Measurements from ENCODE around the gene GRM4.

Gene GRM4

DNA sequence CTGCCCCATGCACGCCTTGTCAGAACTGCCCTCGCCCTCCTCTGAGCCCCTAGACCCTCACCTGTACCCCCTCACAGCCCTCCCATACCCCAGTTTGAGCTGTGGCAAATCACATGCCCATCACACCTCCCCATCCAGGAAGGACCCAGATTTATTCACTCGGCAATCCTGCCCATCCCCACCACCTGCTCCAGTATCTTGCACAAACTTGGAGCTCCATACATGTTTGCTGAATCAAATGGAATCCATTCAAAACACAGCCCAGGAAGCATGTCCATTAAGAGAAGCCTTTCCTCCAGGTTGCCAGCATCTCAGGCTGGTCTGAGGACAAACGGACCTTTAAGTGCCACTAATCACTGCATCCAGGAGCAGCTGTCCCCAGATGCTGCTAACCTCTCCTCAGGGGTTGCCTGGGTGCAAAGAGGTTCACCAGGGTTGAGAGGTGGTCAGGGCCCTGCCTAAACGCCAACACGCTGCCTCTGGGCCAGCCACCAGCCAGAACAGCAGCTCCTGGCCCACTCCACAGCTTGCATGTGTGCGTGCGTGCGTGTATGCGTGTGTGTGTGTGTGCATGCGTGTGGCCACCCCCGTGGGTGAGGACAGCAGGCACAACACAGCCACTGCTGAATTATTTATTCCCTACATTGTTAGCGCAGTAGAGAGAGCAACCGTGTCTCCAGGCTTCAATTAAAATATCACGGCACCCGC lies 31.0 kb downstream of the GRM4 start:
- in situ Hi-C loops (cut with MboI; ENCODE audit: low sequenced_read_pairs): no loop called here

DNA sequence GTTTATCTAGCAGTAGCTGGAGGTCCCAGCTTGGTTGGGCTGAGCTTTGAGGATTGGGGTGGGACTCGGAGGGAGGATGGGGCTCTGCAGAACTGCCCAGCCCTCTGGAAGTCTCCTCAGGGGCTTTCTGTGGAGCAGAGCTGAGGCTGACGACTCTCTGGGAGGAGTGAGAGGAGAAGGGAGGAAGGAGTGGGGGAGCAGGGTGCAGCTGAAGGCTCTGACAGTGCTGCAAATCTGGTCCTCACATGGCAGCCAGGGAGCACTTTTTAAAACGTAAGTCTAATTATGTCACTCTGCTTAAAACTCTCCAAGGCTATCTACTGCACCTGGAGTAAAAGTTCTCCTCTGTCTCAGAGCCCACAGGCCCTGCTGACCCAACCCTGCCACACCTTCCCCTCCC lies 32.4 kb downstream of the GRM4 start:
- in situ Hi-C loops (cut with MboI; ENCODE audit: low sequenced_read_pairs): no loop called here

DNA sequence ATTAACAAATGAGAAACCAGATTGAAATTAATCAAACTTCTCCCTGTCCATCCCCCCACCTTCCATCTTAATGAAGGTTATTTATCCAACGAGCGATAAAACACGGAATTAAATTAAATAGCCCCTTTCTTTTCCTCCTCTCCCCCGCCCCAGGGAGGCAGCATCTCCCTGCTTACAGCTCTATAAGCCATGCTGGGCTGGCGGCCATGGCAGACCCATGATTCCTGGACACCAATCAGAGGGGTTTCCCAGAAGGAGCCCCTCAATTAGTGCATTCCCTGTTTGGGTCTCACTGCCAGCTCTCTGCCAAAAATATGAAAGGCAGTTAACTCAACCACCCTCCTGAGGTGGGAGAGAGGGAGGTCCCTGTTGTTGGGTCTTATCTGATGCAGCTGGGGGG lies 33.8 kb downstream of the GRM4 start:
- in situ Hi-C loops (cut with MboI; ENCODE audit: low sequenced_read_pairs): no loop called here

DNA sequence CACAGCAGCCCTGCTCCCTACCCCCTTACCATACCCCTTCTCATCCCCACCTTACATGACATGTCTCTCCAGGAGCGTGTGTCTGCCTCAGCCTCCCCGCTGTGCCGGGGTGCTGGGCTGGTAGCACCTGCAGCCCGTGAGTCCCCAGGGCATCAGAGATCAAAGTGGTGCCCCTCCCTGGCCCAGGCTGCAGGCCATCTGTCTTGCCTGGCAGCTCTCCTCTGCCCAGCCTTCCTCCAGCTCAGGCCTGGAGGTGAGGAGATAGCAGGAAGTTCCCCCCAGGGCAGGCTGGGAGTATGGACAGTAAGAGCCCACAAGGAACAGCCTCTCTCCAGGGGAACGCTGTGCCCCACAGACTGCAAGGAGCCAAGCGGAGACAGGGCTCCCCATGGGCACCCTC lies 35.3 kb downstream of the GRM4 start:
- in situ Hi-C loops (cut with MboI; ENCODE audit: low sequenced_read_pairs): no loop called here

DNA sequence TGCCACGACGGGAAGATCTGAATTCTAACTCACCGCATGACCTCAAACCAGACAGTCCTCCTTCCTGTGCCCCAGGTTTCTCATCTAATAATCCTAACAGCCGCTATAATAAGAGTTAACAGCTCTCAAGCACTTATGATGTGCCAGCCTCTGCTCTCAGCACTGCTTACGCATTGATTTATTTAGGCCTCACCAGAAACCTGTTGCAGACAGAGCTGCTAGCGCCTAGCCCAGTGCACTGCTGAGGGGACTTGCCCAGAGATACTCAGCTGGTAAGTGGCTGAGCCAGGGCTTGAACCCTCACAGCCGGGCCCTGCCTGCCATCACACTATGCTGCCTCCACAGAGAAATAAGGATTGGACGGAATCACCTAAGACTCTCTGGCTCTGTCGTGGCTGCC lies 37.7 kb downstream of the GRM4 start:
- in situ Hi-C loops (cut with MboI; ENCODE audit: low sequenced_read_pairs): no loop called here

DNA sequence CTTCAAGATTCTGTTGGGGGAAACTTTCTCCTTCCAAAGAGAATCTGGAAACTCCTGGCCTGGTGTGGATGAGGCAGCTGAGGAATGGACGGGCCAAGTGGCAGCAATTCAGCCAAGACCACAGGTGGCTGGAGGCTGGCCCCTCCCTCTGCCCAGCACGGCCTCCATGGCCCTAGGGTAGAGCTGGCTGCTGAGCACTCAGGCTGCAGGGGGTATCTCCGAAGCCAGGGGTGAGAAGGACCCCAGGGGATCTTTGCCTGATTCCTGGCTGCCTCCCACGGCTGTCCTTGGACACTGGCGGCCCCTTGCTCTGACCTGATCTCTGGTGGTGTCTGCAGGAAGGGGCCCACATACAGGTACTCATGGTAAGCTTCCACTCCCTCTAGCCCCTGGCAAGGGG lies 39.0 kb downstream of the GRM4 start:
- in situ Hi-C loops (cut with MboI; ENCODE audit: low sequenced_read_pairs): no loop called here

DNA sequence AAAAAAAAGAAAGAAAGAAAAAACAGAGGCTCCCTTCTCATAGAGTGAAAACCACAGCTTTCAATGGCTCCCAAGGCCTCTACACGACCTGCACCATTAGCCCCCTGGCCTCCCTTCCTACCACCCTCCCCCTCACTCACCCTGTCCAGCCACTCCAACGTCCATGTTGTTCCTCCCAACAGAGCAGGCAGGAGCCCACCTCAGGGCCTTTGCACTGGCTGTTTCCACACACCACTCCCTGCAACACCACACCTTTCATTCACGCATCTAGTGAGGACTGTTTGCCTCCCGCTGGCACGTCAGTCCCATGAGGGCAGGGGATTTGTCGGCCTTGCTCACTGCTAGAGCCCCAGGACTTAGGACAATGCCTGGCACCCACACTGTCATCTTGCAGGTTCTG lies 39.5 kb downstream of the GRM4 start:
- in situ Hi-C loops (cut with MboI; ENCODE audit: low sequenced_read_pairs): no loop called here

DNA sequence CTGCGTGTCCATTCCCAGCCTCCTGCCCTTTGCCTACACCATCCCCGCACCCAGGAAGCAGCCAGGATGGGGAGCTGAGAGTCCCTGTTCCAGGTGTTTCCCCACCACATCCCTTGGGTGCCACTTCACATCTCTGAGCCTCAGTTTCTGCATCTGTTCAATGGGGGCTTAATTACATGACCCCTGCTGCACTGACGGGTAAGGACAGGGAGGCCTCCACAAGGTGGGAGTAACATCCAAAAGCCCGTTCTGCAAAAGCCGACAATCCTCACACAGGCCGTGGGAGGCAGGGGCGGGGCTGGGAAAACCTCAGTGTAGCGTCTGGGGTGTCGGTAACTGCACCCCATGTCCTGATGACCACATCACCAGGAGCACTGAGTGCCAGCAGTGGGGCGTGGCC lies 41.3 kb downstream of the GRM4 start:
- in situ Hi-C loops (cut with MboI; ENCODE audit: low sequenced_read_pairs): no loop called here

DNA sequence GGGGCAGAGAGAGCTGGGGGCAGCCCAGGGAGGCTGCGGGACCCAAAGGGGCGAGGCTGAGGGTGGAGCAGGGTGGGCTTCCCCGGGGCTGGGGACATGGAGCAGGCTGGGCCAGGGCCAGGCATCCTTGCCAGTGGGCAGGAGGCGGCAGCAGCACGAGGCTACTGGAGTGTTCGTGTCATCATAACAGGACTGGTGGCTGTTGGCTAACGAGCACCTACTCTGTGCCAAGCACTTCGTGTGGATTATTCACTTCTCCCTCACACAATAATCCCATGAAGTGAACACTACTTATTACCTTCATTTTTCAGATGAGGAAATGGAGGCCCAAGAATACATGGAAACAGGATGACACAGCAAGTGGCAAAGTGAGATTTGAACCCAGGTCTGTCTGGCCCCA lies 41.7 kb downstream of the GRM4 start:
- in situ Hi-C loops (cut with MboI; ENCODE audit: low sequenced_read_pairs): no loop called here

DNA sequence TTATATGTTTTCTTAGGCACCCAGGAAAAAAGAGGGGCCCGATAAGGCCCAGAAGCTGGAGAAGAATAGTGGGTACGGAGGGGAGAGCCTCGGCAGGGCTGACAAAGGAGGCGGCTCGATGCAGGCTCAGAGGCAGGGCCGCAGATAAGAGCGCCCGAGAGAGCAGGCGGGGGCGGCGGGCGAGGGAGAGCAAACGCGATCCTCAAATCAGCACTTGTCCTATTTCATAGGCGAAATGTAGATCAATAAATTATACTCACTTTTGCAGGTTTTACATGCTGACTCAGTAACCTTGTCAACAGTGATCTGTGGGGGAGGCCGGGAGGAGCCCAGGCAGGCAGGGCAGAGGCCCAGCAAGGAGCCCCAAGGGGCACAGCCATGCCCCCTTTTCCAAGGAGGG lies 42.6 kb downstream of the GRM4 start:
- in situ Hi-C loops (cut with MboI; ENCODE audit: low sequenced_read_pairs): no loop called here

DNA sequence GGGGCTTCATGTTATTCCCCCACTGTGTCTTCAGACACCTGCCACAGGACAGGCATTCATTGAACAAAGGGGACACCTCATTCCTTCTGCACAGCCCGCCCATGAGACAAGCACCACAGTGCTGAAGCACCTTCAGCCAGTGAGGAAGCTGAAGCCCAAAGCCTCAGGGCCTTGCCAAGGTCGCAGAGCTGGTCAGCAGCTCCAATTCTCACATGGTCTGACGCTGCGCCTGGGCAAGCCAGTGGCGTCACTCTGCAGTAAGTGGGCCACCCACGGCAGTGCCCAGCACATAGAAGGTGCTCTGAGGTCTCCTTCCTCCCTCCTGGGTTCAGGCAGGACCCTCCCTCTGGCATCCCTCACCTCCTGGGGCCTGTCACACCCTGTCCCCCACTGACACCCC lies 43.2 kb downstream of the GRM4 start:
- in situ Hi-C loops (cut with MboI; ENCODE audit: low sequenced_read_pairs): no loop called here

DNA sequence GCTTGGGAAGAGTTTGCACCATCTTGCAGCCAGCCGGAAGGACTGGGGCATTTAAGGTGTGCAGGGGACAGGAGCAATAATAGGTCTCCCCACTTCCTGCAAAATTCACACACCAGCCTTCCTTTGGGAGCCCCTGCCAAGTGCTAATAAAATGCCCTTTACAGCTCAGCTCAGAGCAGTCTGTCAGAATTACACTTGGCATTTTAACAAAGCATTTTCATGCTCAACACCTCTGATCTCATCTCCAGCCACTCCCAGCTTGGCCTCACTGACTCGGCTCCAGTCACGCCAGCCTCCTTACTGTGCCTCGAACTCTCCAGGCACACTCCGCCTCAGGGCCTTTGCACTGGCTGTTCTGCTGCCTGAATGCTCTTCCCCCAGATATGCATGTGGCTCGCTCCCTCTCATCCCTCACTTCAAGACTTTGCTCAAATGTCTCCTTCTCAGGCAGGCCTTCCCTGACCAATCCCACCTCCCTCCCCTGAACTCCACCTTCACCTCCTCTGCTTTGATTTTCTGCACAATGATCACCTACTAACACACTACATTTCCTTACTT lies 43.7 kb downstream of the GRM4 start:
- in situ Hi-C loops (cut with MboI; ENCODE audit: low sequenced_read_pairs): no loop called here

DNA sequence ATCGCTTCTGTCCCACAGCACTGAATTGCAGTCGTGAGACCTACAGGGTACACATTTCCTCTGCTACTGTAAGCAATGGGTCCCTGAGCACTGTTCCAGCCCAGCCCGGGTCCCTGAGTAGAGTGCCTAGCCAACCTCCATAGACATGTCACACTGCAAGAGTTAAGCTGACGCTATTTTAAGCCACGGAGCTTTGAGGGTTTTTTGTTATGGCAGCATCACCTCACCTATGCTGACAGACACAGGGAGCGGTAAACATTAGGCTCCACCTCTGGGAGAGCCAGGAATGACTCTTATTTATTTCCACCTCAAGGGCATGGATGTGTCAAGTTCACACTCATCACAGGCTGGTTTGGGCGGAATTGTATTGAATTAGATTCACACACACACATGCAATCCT lies 45.1 kb downstream of the GRM4 start:
- in situ Hi-C loops (cut with MboI; ENCODE audit: low sequenced_read_pairs): no loop called here

DNA sequence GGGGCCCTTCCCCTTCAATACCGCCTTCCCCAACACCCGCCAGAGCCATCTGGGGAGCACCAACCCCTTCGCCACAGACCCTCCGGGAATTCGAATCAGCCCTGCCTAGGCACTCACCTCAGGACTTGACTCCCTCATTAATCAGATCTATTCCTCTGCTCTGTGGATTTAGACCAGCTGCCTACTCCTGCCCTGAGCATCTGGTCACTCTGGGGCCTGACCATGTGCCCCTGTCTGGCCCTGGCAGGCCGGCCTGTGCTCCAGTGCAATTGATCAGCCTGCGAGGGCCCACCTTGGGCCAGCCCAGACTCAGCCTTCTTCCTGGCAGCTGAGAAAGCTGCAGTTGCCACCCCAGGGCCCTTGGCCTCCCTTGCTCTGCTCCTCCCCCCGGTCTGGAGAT lies 46.0 kb downstream of the GRM4 start:
- in situ Hi-C loops (cut with MboI; ENCODE audit: low sequenced_read_pairs): no loop called here

DNA sequence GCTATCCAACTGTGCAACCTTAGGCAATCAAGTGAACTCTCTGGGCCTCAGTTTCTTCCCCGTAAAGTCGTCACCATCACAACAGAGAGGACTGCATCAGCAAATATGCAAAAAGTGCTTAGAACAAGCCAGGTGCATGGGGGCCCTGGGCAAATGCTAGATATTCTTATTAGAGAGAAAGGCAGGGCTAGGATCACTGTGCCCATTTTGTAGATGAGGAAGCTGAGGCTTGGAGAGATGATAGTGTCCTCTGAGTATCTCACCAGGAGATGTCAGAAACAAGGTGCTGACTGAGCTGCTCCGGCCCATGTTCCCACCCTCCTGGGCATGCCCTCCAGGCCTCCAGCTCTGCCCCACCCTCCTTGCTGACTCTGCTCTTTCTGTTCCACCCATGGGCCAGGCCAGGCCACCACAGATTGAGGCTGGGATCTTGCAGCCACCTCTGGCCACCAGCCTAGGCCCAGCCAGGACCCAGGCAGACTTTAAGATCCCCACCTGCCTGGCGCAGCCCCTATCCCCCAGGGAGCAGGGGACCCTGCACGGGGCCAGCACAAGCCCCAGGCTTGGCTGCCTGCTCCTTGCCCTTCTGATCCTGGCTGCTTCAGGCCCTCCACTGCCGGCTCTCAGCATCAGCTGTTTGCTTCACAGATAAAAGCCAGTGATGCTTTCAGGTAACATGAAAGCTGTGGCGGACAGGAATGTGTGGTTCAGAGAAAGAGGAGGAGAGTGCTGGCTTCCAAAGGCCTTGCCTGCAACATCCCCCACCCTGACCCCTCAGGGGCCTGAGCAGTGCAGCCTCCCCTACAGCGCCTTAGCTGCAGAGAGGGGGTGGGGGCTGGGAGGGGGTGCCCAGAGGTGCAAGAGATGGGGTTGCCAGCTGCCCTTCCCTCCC lies 47.6 kb downstream of the GRM4 start:
- in situ Hi-C loops (cut with MboI; ENCODE audit: low sequenced_read_pairs): no loop called here

DNA sequence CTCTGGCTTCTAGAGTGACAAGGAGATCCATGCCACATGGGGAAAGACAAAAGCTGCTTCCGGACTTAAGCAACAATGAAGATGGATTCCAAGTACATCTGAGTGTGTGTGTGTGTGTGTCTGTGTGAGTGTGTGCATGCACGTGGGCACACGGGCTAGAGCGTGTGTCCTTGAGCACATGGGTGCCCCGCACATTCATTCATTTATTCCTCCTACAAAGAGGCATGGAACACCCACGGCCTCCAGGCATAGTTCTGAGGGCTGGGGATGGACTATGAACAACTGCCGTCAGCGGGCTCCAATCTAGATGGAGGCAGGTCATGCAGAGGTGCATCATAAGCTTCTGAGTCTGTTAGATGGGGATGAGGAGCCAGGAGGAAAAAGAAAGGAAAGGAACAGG lies 49.1 kb downstream of the GRM4 start:
- in situ Hi-C loops (cut with MboI; ENCODE audit: low sequenced_read_pairs): no loop called here

DNA sequence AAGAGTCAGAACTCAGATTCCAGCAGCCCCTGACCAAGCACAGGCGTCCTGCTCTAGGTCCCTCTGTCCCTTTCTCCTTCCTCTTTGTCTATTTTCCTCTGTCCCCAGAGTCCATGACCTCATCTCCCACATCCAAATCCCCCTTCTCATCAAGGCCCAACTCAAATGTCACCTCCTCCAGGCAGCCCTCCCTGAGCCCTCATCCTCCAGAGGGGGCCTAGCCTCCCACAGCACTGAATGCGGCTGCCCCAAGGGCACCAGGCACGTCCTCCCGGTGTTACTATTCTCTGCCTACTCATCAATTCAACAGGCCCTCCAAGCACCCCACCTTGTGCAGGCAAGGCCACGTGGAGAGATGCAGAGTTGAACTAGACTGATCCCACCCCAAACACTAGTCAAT lies 49.7 kb downstream of the GRM4 start:
- in situ Hi-C loops (cut with MboI; ENCODE audit: low sequenced_read_pairs): no loop called here

DNA sequence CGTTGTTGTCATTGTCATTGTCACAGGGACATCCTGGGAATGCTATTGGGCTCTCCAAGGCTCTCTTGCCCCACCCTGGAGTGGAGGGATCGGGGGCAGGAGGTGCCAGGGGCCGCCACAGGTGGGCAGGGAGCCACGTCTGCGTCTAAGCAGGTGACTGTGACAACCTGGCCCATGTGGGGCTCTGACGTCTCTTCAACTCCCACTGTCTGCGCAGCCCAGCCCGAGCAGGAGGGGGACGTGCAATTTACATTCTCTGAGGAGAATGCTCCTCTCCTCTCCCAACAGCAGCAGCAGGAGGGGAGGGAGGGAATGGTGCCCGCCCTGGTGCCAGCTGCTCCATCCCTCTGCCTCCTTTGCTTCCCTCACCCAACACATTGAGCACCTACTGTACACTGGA lies 50.1 kb downstream of the GRM4 start:
- in situ Hi-C loops (cut with MboI; ENCODE audit: low sequenced_read_pairs): no loop called here

DNA sequence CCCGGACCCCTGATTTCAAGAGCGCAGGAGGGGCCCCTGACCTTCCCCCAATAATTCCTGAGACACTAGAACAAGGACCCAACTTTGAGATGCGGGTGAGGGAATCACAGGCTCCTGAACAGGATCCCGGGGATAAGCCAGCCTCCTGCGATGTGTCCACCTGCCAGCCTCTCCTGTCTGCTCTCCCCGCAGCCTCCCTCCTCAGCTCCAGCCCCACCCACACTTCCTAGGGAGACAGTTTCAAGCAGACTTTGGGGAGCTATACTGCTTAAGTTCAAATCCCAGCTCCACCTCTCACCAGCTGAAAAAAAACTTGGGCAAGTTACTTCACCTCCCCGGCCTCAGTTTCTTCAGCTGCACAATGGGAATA lies 50.8 kb downstream of the GRM4 start:
- in situ Hi-C loops (cut with MboI; ENCODE audit: low sequenced_read_pairs): no loop called here

DNA sequence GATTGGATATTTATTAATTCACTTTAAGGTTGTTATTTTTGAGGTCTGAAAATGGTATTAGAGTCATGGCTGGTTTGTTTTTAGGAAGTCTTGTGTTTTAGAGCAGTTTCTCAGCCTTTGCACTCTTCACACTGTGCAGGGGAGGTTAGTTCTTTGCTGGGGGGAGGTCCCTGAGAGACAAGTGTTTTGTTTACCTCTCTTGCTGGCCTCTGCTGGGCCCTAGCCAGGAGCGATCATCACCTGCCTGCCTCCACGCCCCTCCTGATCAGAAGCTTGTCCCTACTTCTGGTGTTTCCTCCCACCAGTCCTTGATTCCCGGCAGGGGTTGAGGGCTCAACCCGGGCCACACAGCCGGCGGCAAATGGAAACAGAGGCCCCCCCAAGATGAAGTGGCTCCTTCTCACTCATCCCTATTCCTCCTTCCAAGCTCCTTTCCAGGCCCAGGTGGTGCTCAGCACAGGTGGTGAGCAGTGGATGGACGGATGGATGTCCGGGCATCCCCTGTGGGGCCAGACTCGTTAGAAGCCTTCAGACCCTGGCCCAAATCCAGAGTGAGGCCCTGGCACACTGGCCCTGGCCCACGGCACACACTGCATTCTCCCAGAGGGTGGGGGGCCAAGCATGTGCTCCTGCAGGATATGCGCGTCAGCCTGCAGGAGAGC lies 51.3 kb downstream of the GRM4 start:
- in situ Hi-C loops (cut with MboI; ENCODE audit: low sequenced_read_pairs): no loop called here

DNA sequence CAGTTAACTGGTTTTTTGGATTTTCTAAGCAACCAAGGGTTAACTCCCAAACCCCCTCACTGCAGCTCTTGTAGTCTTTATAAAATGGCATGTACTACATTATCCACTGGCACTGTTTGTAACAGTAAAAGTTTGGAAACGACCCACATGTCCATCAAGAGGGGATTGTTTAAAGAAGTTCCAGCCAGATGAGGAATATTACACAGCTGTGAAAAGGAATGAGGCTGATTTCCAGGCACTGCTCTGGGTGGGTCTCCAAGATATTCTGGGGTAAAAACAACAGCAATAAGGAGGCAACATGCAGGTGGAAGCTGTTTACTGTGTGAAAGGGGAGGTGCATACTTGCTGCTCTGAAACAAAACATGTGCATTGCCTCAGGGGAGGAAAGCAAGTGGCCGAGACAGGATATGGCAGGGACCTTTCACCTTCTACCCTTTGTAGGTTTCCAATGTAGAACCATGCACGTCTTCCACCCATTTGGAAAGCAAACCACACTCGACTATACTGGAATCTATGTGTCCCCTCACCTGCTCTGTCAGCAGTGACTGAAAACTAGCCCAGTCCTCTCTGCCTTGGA lies 51.9 kb downstream of the GRM4 start:
- in situ Hi-C loops (cut with MboI; ENCODE audit: low sequenced_read_pairs): no loop called here
